Bronchial epithelial cell (primary cell): Measurements from ENCODE around the gene FZD7. TPM values are rescaled to one million over a fixed set of nuclear protein-coding genes. Genes with fewer than 3 reads are reported as not detected.

ENCODE experiments used
- DNase-seq: peaks from one replicate; pipeline ENCODE4 v3.0.0-alpha.2; 2010; ENCODE audit warnings: low read depth
- FAIRE-seq: peaks from 2 replicates; lab custom pipeline; 2011; peaks lifted over from hg19 to GRCh38; lab: Jason Lieb, UNC
- H3K27me3 ChIP-seq: 2 replicates; pipeline ENCODE4 v1.5.1; 2011; ENCODE audit warnings: low read length; ENCODE audit not compliant: control insufficient read depth, insufficient read depth
- H3K36me3 ChIP-seq: 2 replicates; pipeline ENCODE4 v1.5.1; 2011; ENCODE audit warnings: low read length; ENCODE audit not compliant: control insufficient read depth, insufficient read depth
- H3K4me3 ChIP-seq: 2 replicates; pipeline ENCODE4 v1.5.1; 2011; ENCODE audit warnings: mild to moderate bottlenecking, low read depth, low read length, control low read depth
- total RNA-seq: library from RNA; depleted of rRNA; stranded (reverse); fragments of >200 nt; gene quantifications from 2 replicates; pipeline ENCODE4 v1.2.1, GENCODE V29; 2014
- TF ChIP-seq, protein P1 (sequence below): IDR thresholded peaks from 2 replicates; pipeline ENCODE4 v1.5.1; 2011; ENCODE audit warnings: mild to moderate bottlenecking, moderate library complexity, low read length, control low read depth, inconsistent platforms; ENCODE audit not compliant: insufficient read depth, severe bottlenecking

The FZD7 gene
- total RNA-seq, 1 donor from 2014 or later: 1.8 TPM

DNA sequence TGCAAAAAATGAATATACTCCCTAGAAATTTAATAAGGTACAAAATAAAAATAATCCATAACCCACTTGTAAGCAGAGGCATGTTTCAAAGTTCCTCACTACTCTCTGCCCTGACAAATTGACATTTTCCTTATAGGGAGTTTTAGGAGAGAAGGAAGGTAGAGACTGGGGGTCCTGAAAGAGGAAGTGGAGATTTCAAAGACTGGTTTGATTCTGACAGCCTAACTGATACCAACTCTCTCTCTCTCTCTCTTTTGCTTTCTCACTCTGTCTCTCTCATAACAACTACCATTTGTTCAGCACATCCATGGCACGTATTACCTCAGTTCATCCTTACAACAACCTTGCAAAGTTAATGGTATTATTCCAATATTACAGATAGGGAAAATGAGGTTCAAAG is 18.6 kb downstream of the FZD7 start:
- TF ChIP-seq, protein P1, sequence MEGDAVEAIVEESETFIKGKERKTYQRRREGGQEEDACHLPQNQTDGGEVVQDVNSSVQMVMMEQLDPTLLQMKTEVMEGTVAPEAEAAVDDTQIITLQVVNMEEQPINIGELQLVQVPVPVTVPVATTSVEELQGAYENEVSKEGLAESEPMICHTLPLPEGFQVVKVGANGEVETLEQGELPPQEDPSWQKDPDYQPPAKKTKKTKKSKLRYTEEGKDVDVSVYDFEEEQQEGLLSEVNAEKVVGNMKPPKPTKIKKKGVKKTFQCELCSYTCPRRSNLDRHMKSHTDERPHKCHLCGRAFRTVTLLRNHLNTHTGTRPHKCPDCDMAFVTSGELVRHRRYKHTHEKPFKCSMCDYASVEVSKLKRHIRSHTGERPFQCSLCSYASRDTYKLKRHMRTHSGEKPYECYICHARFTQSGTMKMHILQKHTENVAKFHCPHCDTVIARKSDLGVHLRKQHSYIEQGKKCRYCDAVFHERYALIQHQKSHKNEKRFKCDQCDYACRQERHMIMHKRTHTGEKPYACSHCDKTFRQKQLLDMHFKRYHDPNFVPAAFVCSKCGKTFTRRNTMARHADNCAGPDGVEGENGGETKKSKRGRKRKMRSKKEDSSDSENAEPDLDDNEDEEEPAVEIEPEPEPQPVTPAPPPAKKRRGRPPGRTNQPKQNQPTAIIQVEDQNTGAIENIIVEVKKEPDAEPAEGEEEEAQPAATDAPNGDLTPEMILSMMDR: no peak
- Histone ChIP-seq H3K36me3 (no peaks in the 10 kb centered on the region), H3K27me3 (peaks cover 4% of the 10 kb centered on the region), H3K4me3 (no peak overlapping the region)
- DNase-seq (no peak), FAIRE-seq (no peak)

DNA sequence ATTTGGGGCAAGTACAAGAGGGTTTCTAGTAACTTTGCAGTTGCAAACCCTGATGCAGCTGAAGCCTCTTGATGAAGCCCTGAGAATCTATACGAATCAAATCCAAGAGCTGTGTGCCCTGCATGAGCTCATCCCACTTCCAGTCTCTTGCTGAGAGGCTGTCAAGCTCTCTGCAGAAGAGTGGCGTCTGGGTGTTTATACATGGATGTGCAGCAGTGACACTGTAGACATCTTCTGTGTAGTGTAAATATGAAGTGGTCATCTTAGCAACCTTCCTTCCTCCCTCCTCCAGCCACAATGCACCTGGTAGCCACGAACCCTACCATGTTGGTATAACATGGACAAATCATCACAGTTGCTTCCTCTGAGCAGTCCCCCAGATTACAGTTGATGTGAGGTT is 21.0 kb downstream of the FZD7 start:
- DNase-seq: no peak
- TF ChIP-seq, protein P1: no peak
- Histone ChIP-seq H3K27me3 (peaks cover 4% of the 10 kb centered on the region), H3K4me3 (no peak overlapping the region), H3K36me3 (no peaks in the 10 kb centered on the region)
- no peak for FAIRE-seq

DNA sequence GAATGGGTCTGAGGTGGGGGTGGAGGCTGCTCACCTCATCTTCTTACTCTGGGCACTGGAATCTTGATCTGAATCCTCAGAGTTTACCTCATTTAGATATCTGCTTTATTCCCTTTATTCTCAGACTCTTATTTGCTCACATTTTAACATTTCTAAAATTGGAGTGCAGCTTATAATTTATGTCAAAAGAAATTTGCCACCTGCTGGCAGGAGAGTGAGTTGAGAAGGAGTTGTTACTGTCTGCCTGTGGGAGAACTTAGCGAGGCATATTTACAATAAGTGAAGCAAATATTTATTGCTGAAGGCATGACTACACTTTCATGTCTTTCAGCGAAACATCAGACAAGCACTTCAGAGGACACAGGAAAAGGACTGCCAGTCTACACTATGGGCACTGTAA is 23.0 kb downstream of the FZD7 start:
- TF ChIP-seq, protein P1: peak; percentile 19
- peaks cover 4% of the 10 kb centered on the region for H3K27me3 ChIP-seq
- FAIRE-seq (no peak), DNase-seq (peak; percentile 31)
- no peak overlapping the region for H3K4me3 ChIP-seq
- no peaks in the 10 kb centered on the region for H3K36me3 ChIP-seq

DNA sequence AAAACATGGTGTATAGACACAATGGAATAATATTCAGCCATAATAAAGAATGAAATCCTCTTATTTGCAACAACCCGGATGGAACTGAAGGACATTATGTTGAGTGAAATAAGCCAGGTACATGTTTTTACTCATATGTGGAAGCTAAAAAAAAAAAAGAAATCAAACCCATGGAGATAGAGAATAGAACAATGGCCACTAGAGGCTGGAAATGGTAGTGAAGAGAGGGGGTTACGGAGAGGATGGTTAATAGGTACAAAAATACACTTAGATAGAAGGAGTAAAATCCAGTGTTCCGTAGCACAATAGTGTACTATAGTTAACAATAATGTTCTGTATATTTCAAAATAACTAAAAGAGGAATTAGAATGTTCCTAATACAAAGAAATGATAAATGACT is 26.6 kb downstream of the FZD7 start:
- FAIRE-seq: no peak
- no peak for DNase-seq
- TF ChIP-seq, protein P1: no peak
- Histone ChIP-seq H3K27me3 (peaks cover 3% of the 10 kb centered on the region), H3K4me3 (no peak overlapping the region), H3K36me3 (no peaks in the 10 kb centered on the region)

DNA sequence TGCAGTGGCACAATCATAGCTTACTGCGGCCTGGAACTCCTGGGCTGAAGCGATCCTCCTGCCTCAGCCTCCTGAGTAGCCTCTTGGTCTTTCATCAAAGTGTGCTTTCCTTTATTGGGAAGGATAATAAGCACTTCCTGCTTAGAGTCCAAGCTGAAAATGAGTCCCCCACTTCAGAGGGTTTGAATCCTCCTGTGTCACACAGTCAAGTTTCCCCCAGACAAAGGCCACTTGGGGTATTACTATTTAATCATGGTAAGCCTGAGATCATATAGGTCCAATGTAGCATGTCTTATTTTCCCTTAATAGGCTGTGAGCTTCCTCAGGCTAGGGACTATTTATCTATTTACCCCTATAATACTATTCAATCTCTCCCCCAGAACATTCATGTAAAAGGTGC is 28.0 kb downstream of the FZD7 start:
- Histone ChIP-seq H3K36me3 (no peaks in the 10 kb centered on the region), H3K4me3 (no peak overlapping the region), H3K27me3 (no peaks in the 10 kb centered on the region)
- FAIRE-seq: no peak
- TF ChIP-seq, protein P1: no peak
- no peak for DNase-seq

DNA sequence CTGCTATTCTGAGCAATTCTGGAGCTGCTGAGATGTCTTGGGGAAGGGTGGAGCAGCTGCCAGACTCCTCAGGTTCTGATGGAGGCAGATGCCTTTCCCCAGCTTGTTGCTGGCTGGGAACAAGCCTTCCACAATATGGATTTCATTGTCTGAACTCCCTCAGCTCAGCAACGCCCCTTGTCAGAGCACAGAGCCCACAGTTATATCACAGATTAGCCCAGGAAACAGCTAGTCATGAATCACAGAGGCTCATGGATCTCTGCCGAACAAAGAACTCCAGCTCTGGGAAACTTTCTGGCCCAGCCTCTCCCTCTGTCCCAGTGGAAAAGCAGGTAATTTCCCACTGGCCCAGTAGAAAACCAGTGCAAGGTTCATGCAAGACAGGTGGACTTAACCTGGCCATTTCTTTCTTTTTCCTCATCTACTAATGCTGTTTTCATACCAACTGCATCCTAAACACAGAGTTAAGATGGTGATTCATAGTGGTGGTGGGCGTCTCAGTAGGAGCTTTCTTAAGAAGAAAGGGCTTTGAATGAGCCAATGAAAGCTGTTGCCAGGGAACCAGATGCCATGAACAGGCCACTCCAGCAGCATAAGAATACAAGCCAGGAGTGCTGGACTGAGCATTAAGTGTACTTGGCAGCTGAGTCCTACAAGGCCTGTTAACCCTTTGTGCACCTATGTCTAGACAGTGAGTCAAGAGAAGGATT is 30.7 kb downstream of the FZD7 start:
- TF ChIP-seq, protein P1: no peak
- FAIRE-seq (no peak), DNase-seq (peak; percentile 25)
- Histone ChIP-seq H3K27me3 (no peaks in the 10 kb centered on the region), H3K4me3 (no peak overlapping the region), H3K36me3 (no peaks in the 10 kb centered on the region)
